Panc1 (cell line): ENCODE measurements around the gene ADGRG3. TPM values are rescaled to one million over a fixed set of nuclear protein-coding genes. Genes with fewer than 3 reads are reported as not detected.

Experiments
- ATAC-seq: fragments of 200-7000 bp; cut with Tn5 transposase; 2 replicates; pipeline ENCODE4 v1.9.1; 2020; ENCODE audit warnings: mild to moderate bottlenecking, moderate library complexity
- BruUV-seq: library from RNA; stranded (reverse); fragments of 400-500 nt; replicated peaks from 2 replicates; lab custom pipeline; 2021; lab: Mats Ljungman, UMichigan
- CTCF ChIA-PET: fragments of 300-600 bp; sonication (Branson Sonifier 250); formaldehyde crosslinking; loops from one replicate; lab custom pipeline; 2022; ENCODE audit warnings: antibody characterized with exemption; lab: Charles Lee
- POLR2A ChIA-PET: fragments of 300-600 bp; sonication (Branson Sonifier 250); formaldehyde crosslinking; loops from one replicate; lab custom pipeline; 2022; ENCODE audit warnings: antibody characterized with exemption; lab: Charles Lee
- DNase-seq: peaks from one replicate; pipeline ENCODE4 v3.0.0-alpha.2; 2010; ENCODE audit warnings: low read depth, low spot score
- H3K27ac ChIP-seq: 2 replicates; pipeline ENCODE4 v1.5.1; 2011; ENCODE audit warnings: mild to moderate bottlenecking, low read length, inconsistent platforms
- H3K27me3 ChIP-seq: fragments of 200-500 bp; sonication (Bioruptor generic); 2 replicates; pipeline ENCODE4 v1.6.0; 2014; ENCODE audit warnings: low read length, inconsistent platforms; ENCODE audit not compliant: control insufficient read depth, insufficient read depth
- H3K36me3 ChIP-seq: fragments of 200-500 bp; sonication (Bioruptor generic); 2 replicates; pipeline ENCODE4 v1.5.1; 2014; ENCODE audit warnings: inconsistent platforms, mild to moderate bottlenecking, low read length, moderate library complexity; ENCODE audit not compliant: control insufficient read depth, insufficient read depth
- H3K4me1 ChIP-seq: 2 replicates; pipeline ENCODE4 v1.5.1; 2011; ENCODE audit warnings: inconsistent platforms, mild to moderate bottlenecking, low read length, moderate library complexity; ENCODE audit not compliant: control insufficient read depth, insufficient read depth
- H3K4me3 ChIP-seq, 2 experiments: 2 replicates each; pipeline ENCODE4 v1.5.1; 2011 to 2012; ENCODE audit warnings: low read depth in 2 of 2, low read length in 2 of 2, mild to moderate bottlenecking in 2 of 2, inconsistent platforms in 1 of 2, moderate library complexity in 1 of 2
- H3K9me3 ChIP-seq: fragments of 200-500 bp; sonication (Bioruptor generic); 2 replicates; pipeline ENCODE4 v1.5.1; 2014; ENCODE audit warnings: low read depth, mild to moderate bottlenecking, inconsistent platforms, low read length, moderate library complexity; ENCODE audit not compliant: control insufficient read depth, insufficient read depth
- CTCF ChIP-seq: fragments of 450-650 bp; IDR thresholded peaks from 2 replicates; pipeline ENCODE4 v1.5.1; 2017; ENCODE audit warnings: mild to moderate bottlenecking
- POLR2AphosphoS5 ChIP-seq: IDR thresholded peaks from 2 replicates; pipeline ENCODE4 v1.6.1; 2012; ENCODE audit warnings: mild to moderate bottlenecking, low read depth, low read length, moderate library complexity
- REST ChIP-seq, 2 experiments: IDR thresholded peaks; 2 replicates each; pipeline ENCODE4 v1.6.1; 2011 to 2012; ENCODE audit warnings: low read depth in 2 of 2, control low read depth in 1 of 2, low read length in 1 of 2, mild to moderate bottlenecking in 1 of 2, moderate library complexity in 1 of 2; ENCODE audit not compliant: insufficient read depth in 1 of 2
- SIN3A ChIP-seq: IDR thresholded peaks from 2 replicates; pipeline ENCODE4 v1.6.1; 2012; ENCODE audit warnings: low read depth, mild to moderate bottlenecking, low read length, moderate library complexity, borderline replicate concordance; ENCODE audit not compliant: insufficient read depth
- TCF7L2 ChIP-seq: IDR thresholded peaks from 2 replicates; pipeline ENCODE4 v1.6.1; 2011; ENCODE audit warnings: mild to moderate bottlenecking, low read depth, low read length, inconsistent platforms
- in situ Hi-C: cut with HindIII; loops from 2 replicates; pipeline ENCODE4 v1.10.0; 2016; ENCODE audit warnings: low sequenced_read_pairs, low pct_unique_long_range_greater_than_20kb
- intact Hi-C: fragments of 100-400 bp; cut with micrococcal nuclease; formaldehyde crosslinking; loops from one replicate; pipeline ENCODE4 v1.10.0; 2022; ENCODE audit not compliant: unreplicated experiment
- total RNA-seq: library from RNA; stranded (reverse); gene quantifications from one replicate; pipeline ENCODE4 v1.2.1, GENCODE V29; 2021; ENCODE audit not compliant: unreplicated experiment

ADGRG3 gene
- total RNA-seq, 1 experiment from 2014 or later, result not detected

- ATAC-seq (no peak), DNase-seq (no peak)
- H3K27me3 ChIP-seq, result no peaks in the 10 kb centered on the region
- no peak overlapping the region for H3K27ac ChIP-seq
- TF ChIP-seq TCF7L2 (no peak), REST (IDR thresholded peaks at IDR 0.05; ENCODE audit: insufficient read depth in 1 of 2, low read depth in 2 of 2, low read length in 1 of 2) (no peak), CTCF (no peak), SIN3A (no peak), POLR2AphosphoS5 (no peak)
- no peaks in the 10 kb centered on the region for H3K36me3 ChIP-seq
- in situ Hi-C loops, result no loop called here
- H3K9me3 ChIP-seq, result no peaks in the 10 kb centered on the region
- BruUV-seq, result no TSS peak
- CTCF ChIA-PET, result no interaction called here
- POLR2A ChIA-PET, result no interaction called here
- intact Hi-C loops, result no loop called here
- H3K4me1 ChIP-seq, result no peaks in the 10 kb centered on the region
- no peak overlapping the region for H3K4me3 ChIP-seq
Observed at GRCh38 chr16:57725151-57725550, 57.0 kb downstream of the ADGRG3 start.

- Histone ChIP-seq H3K4me3 (no peak overlapping the region), H3K9me3 (no peaks in the 10 kb centered on the region), H3K27me3 (no peaks in the 10 kb centered on the region), H3K4me1 (no peaks in the 10 kb centered on the region), H3K27ac (no peak overlapping the region), H3K36me3 (no peaks in the 10 kb centered on the region)
- DNase-seq (no peak), ATAC-seq (no peak)
- no peak for TF ChIP-seq POLR2AphosphoS5
- no peak for TF ChIP-seq SIN3A
- TF ChIP-seq REST (IDR thresholded peaks at IDR 0.05; ENCODE audit: insufficient read depth in 1 of 2, low read depth in 2 of 2, low read length in 1 of 2), result no peak
- no peak for TF ChIP-seq TCF7L2
- TF ChIP-seq CTCF, result no peak
- ChIA-PET POLR2A (no interaction called here), CTCF (no interaction called here)
- no TSS peak for BruUV-seq
- intact Hi-C loops (no loop called here), in situ Hi-C loops (no loop called here)
Observed at GRCh38 chr16:57725554-57725953, 57.4 kb downstream of the ADGRG3 start.
